DMS53 treated with DMSO at 0.1 percent for 48 hours (cell line): ENCODE results near the gene KRT4.

Experiments used
- DNase-seq: peaks from one replicate; lab custom pipeline; 2025; ENCODE audit not compliant: unreplicated experiment; lab: John Stamatoyannopoulos, UW

The KRT4 gene

DNA sequence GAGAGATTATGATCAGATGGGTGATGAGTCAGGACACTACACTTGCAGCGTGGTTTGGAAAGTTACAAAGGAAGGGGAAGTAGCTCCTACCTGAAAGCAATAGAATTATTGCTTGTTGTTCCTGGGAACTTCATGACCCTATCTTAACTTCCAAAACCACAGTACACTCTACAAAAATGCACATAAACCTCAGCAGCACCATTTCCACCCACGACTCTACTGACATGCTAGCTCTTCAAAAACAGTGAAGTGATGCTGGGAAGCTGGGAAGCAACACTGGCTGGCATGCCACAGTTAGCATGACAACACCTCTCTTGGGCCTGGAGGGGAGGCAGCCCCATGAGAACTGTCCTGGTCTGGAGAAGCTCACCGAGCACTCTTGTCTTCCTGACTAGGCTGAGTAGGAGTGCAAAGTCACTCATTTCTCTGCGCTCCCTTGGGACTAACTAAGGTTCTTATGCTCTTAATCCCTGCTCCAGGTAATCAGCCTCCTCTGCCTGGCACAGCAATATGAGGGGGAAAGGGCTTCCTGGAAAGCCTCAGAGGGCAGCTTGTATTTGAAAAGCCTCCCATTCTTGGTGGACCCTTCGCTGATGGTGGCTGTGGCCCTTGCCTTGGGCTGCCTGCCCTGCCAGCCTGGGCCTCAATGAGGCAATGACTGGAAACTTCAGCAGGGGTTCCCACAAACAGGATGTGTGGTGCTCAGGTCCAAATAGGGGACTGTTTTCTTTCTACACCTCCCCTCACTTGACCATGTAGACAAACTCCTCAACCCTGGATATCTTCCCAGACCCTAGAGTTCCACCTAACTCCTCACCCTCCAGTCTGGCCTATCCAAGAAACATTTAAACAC is 19.2 kb downstream of the KRT4 start:
- DNase-seq, result no peak

DNA sequence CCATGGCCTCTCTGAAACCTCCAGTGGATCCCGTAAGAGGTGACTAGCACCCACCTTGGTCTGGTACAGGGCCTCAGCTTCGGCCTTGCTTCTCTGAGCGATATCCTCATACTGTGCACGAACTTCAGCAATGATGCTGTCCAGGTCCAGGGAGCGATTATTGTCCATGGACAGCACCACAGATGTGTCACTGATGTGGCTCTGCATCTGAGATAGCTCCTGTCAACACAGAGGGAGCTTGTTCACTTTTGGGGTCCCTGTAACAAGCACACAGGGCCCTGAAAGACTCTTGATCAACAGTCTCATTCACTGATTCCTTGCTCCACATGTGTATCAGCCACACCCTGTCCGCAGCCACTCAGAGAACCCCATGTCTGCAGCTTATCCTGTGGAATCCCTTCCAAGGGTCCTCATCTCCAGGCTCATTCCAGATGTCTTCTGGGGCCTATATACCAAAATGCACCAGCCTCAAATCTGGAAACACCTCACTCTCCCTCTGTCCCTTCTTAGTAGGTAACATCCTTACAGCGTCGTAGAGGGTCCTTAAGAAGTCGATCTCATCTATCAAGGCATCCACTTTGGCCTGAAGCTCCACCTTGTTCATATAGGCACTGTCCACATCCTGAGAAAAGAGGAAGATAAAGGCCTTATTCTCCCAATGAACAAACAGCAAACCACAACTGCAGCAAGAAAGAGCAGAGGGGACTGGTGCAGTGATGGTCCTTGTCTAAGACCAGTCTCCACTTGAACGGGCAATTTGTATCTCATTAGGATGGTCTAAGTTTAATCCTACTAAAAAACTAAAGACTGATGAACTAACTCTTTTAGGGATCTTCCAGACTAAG is 21.5 kb downstream of the KRT4 start:
- DNase-seq, result no peak

DNA sequence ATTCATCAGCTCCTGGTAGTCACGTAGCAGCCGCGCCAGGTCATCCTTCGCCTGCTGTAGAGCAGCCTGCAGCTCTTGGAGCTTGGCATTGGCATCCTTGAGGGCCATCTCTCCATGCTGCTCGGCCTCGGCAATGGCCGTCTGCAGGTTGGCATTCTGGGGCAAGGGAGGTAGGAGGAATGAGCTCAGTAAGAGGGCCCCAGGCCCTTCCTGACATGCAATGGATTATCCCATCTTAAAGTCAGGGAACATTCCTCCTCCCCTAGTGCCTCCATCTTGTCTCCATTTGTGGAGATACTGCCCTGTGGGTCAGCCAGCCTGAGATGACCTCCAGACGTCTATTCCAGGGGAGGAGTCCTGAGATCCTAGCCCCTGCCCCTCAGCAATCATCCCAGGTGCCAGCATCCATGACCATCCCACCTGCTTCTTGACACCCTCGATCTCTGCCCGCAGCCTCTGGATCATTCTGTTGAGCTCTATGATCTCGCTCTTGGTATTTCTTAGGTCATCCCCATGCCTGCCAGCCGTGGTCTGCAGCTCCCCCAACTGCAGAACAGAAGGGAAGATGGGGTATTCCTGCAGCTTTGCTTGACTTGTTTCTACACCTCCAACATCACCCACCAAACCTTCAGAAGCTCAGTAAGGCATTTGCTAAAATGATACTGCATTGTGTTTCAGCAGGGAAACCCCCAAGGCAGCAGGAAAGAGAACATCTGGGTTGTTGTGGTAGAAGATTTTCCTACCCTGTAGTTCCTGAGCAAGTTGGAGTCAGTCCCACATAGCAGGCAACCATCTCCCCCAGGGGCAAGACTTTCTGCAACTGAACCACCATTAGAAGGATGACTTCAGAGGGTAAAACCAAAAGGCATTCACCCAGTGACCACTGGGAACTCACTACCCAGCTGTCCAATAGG is 22.4 kb downstream of the KRT4 start:
- DNase-seq, result no peak

DNA sequence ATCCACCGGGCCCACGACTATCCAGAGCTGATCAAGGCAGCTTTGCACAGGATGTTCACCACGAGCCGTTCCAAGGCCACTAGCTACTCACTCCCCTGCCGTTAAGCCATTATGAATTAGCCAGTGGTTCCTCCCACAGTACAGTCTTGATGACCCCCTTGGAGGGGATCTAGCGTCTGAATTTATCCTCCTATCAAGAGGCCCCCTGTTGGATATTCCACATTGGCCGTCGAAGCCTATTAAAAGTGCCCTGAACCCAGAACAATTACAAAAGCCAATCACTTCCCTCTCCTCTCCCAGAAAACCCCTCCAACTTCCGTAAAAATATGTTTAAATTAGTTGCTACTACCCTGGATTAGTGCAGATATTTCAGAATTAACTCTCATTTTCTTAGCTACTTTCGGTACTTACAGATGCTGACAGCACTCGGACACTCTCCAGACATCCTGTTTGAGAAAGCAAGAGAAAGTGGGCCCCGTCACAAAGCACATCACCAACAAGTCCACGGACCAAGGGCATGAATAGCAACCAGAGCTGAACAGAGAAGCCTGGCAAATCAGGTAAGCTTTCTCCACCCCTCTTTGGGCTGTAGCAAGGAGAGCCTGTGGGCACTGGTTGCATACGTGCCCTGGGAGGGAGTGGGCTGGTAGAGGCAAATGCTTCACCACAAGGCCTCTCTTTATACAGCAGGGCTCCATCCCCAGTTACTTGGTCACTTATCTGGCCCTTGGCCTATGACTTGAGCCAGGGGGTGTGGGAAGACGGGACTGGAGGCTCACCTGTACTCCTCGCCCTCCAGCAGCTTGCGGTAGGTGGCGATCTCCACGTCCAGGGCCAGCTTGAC is 23.3 kb downstream of the KRT4 start:
- no peak for DNase-seq

DNA sequence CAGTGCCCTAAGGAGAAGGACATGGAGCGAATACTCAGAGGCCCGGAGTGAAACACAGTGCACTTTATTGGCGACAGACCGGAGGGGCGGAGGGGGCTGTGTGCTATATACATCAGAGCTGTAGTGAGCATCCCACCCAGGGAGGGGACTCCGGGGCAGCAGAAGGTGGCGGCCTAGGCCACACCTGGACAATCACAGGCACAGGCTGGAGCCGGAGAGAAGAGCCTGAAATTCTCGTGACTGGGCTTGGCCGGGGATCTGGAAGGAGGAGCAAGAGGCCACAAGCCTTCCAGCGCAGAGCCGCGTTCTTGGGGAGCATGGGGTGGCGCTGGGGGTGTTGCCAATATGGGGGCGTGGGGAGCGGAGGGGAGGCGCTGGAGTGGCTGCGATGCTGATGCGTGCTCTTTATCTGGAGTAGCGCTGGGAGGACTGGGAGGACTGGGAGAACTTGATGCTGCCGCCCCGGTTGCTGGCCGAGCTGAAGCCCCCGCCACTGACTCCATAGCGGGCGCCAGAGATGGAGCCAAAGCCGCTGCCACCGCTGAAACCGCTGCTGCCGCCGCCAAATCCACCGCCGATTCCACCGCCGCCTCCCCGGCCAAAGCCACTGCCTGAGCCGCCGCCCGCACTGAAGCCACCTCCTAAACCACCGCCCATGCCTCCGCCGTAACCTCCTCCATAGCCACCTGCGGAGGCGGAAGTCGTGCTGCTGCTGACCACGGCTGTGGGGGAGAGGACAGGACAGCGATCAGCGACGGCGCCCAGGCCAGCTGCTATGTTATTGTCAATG is 24.1 kb downstream of the KRT4 start:
- DNase-seq, result no peak

DNA sequence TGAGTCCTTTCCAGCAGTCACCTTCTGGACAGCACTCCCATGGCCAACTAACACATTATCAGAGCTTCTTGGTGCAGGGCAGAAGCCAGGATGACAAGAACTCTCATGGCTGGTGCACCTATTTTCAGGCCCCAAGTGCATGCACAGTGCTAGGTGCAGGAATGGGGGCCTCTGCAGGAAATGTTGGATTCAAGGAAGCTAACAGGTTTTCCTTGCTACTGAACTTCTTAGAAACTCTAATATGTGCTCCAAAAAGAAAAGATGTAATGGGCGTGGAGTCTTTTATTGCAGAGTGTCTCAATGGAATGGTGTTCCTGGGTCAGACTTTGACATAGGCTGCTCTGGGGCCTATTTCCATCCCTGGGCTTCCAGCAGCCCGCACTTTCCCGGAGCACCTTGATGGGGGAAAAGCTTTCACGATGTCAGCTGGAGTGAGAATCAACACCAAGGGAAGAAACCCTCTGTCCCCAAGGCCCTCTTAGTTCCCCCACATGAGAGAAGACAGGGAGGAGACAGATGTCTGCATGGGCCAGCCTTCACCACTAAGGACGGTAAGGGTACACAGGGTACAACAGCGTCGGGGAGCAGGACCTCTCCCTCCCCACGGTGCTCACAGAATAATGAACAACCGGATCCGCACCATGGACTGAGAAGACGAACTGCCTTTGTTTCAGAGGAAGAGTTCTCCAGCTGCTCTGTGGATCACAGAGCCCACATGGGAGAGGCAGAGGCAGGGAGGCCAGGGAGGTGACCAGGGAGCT is 24.9 kb downstream of the KRT4 start:
- no peak for DNase-seq

DNA sequence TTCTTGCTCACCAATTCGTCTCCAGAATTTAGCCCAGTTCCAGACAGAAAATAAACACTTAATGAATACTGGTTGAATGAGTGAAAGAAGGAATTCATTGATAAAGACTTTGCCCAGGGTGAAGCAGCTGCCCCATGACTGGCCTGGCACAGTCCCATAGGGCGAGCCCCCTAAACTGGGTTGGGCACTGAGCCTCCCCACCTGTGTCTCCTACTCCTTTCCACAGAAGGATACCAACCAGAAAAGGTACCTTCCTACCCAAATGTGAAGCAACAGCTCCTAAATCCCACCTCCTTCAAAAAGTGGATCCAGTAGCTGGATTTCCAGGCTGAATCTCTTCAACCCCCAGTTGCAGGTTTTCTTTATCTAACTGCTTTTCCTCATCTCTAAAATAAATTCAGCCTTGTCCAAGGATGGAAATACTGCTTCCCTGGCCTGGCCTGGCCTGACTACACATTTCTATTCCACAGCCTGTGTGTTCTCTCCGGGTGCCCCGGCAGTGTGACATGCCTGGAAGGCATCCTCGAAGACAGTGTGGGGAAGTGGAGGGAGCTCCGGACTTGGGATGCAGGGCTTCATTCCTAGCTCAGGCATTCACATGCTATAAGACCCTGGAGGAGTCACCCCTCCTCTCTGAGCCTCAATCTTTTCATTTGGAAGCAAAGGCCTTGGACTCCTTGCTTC is 25.6 kb downstream of the KRT4 start:
- DNase-seq, result no peak

DNA sequence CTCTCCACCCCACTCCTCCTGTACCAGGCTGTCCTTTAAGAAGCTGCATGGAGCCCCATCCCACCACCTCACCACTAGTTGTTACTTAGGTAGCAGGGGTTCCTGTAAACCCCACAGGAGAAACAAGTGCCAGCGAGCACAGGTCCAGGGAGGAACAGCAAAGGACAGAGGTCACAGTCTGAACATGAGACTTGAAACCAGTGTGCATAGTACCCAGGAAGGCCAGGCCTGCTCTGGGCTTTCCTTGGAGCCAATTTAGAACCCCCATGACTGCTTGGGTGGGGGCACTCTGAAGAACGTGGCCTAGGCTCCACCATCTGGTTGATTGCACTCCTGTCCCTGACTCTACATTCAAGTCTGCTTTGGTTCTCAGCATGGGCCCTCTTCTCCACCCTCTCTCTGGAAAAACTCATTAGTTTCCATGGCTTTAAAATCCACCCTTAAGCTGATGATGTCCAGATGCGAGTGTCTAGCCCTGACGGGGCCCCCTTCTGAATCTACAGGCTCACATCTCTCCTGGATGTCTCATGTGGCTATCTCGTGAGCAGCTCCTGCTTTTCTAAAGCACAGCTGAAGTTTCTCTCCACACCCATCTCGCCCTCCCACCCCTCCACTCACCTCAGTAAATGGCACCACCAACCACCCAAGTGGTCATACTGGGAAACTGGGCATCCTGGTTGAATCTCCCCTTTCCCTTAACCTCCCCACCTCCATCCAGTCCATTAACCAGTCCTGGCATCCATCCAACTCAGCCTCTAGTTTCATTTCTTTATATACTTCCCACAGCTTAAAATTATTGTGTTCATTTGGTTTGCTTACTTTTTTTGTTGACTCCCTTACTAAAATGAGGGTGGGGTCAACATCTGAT is 26.4 kb downstream of the KRT4 start:
- DNase-seq, result no peak

DNA sequence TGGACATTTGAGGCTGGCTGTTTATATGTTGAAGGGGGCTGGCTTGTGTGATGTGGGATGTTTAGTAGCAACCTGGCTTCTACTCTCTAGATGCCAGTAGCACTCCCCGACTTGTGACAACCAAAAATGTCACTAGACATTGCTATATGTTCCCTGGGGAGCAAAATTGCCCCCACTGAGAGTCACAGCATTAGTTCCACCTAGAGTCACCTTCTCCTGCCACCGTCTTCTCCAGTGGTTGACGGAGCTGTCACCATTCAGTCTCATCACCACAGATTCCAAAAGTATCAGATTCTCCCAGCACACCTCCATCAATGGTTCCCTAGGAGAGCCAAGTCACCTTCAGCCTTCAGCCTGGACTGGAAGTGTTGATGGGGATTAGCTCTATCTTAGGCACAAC is 29.0 kb downstream of the KRT4 start:
- DNase-seq, result no peak

DNA sequence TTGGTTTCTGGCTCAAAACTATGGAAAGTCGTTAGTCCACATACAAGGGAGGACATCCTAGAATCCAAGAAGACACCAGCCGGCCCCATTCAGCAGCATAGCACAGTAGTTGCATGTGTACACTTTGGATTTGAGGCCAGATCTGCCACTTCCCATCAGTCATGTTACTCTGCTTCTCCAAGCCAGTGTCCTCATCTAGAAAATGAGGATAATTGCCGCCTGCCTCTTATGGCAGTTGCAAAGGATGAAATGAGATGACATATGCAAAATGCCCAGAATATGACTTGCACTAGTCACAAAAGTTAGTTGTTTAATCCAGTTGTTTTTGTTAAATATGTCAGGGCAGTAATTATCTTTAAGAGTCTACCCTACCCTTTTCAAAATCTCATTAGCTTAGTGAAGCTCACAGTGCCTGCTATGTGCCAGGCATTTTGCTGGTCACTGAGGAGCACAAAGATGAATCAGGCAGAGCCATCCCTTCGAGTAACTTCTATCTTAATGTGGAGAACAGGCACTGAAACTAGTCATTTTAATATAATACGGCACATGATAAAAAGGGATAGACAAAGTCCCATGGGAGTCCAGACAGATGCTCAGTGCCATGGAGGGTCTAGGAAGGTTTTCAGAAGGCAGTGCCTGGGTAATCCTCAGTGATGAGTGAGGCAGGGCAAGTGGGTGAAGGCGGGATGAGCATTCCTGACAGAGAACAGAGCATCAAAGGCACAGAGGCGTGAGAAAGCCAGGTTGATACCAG is 30.2 kb downstream of the KRT4 start:
- DNase-seq, result no peak

DNA sequence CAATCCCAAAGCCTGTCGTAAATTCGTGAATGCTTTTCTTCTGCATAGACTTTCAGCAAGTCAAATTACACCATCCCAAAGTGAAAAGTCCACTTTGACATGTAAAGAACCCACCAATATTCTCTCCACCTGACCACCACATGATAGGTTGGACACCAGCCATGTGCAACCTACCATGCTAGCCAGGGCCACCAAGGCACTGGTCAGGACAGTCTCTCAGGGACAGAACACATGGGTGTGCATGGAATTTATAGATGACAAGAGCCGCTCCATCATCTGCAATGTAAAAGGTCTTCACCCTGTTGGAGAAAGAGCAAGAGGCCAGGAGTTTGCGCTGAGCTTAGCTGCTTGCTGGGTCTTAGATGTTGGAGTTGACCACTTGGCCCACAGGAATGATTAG is 31.4 kb downstream of the KRT4 start:
- DNase-seq, result no peak

DNA sequence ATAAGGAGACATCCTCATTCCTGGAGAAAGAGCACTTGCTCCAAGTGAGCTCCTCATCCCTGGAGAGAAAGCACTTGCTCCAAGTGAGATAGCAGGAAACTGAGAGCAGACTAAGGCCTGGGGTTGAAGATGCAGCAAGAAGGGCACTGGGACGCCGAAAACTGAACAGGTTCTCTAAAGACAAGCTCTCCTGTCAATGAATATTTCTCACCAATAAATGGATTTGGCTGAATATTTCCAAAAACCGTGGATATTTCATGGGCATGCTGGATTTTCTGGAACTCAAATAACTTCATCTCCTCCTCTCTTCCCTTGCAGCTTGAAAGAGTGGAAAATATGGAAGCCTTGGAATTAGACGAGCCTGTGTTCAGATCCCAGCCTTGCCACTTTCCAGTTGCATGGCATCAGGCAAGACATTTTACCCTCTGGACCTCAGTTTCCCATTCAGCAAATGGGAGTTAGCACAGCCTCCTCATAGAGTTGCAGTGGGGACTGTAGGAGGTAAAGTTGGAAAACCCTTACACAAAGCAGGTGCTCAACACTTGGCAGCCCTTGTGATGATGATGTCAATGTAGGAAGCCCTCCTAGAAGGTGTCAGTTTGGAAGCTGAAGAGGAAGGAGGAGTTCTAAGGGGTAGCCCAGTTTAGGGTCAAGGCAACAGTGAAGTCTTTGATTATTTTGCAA is 32.4 kb downstream of the KRT4 start:
- DNase-seq, result no peak

DNA sequence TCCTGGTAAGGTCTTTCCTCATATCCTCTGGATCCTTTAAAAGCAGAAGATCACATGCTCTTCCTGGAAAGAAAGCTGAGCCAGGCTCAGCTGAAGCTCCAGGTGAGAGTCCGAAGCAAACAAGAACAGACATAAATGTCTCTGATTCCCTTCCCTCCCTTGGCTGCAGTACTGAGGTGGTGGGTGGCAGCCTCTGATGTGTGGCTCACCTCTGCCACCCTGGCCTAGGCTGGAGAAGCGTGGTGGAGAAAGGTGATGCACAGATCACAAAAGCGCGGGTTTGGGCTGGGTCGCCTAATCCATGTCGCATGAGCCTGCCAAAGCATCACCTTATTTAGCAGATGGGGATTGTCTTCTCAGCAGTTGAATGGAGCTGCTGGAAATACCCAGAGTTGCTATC is 34.0 kb downstream of the KRT4 start:
- DNase-seq, result no peak

DNA sequence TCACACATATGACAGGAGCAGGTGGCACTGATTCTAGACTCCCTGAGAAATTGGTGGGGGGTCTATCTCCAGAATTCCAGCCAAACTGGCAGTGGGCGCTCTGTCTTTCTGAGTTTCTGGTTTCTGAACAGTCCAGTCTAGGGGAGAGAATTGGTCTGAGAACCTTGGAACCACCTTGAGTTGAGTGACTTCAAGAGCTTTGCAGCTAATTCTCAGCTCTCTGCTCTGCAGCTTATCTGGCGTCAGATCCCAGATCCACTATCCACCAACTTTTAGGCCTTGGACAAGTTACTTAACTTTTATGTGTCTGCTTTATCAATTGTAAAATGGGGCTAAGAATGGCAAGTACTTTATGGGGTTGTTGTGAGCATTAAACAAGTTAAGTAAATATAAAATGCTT is 35.1 kb downstream of the KRT4 start:
- no peak for DNase-seq

DNA sequence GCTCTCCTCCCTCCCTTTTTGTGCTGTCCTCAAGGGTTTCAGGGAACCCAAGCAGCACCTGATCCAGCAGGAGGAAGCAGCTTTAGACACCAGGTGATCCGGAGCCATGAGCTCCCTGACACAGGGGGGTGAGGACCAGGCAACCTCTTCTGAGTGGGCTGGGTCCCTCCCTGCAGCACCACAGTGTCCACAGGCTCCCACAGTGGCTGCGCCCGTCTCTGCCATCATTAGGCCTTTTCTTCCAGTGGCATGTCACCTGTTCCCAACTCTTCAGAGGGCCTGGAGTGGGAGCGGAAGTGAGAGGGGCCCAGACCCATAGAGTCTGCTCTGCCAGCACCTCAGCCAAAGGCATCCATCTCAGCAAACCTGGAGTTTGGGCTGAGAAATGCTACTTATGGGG is 36.4 kb downstream of the KRT4 start:
- no peak for DNase-seq

DNA sequence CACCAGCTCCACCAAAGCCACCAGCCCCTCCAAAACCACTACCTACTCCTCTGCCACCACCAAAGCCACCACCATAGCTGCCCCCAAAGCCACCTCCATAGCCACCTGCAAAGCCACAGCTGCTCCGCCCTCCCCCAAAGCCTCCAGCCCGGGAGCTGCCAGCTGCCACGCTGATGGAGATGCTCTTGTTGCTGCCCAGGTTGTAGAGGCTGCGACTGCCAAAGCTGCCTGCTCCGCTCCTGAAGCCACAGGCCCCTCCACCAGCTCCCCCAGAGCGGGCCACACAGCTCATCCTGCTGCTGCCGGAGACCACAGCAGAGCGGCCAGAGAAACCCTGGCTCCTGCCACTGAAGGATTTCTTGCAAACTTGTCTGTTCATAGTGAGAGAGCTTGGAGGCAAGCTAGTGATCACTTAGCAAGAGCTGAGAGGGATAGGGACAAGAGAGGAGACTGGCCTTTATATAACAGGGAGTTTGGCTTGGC is 37.0 kb downstream of the KRT4 start, which contains the start of gene KRT76:
TSS of gene KRT76 (minus strand) at position 433 of the 483 bp plus-strand sequence. CDS start at position 379, 54 bp downstream.
- no peak for DNase-seq
